ENCODE results near the gene USHBP1. TPM values are rescaled to one million over a fixed set of nuclear protein-coding genes. Genes with fewer than 3 reads are reported as not detected.

Gene USHBP1
- total and polyA plus RNA-seq, 2 of the 13 experiments (the other 11 are each of a cell fraction or from before 2014, with no cell fraction given), result 0.15 to 1.5 TPM

DNA sequence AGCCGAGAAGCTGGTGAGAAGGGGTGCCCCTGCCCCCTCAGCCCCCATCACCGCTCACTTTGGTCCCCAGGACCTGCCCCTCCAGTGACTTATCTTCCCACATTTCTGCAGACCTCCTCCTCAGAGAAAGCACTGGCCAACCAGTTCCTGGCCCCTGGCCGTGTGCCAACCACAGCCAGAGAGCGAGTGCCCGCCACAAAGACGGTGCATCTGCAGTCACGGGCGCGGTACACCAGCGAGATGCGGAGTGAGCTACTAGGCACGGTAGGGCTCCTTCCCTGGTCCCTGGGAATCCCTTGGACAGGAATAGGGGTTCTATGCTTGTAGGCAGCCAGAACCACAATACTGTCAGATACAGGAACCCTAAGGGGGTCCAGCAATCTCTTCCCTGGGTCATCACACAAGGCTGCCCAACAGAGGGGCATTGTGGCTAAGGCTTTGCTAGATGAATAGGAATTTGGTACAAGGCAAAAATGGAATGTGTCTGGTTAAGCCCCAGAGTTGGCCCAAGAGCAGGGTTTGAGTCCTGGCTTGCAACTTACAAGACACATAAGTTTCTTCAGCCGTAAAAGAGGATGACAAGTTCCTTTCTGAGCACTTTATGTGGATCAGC, 48.4 kb downstream of the USHBP1 start:
- Histone ChIP-seq H3K9ac (ENCODE audit: insufficient read depth, low read depth, low read length) (peak overlapping the region; percentile 99), H3K4me3 (replicated peaks in 1 of 3; ENCODE audit: insufficient read depth in 1 of 3, low read depth in 2 of 3, low read length in 3 of 3) (peak overlapping the region; percentile 63 to 94 (median 81); a peak in 4 of 6 replicates), H3K4me1 (ENCODE audit: insufficient read depth, low read length) (peaks cover 43% of the 10 kb centered on the region), H3K9me3 (ENCODE audit: low read length) (no peaks in the 10 kb centered on the region), H4K20me1 (ENCODE audit: insufficient read depth, low read length) (no peaks in the 10 kb centered on the region), H2AFZ (ENCODE audit: low read length) (no peak overlapping the region), H3K4me2 (ENCODE audit: low read depth, low read length) (peak overlapping the region; percentile 77), H3K27me3 (ENCODE audit: control insufficient read depth in 1 of 2, insufficient read depth in 2 of 2, low read length in 2 of 2) (no peaks in the 10 kb centered on the region; a peak in 1 of 5 replicates), H3K79me2 (ENCODE audit: insufficient read depth, low read length) (no peaks in the 10 kb centered on the region), H3K36me3 (replicated peaks in 1 of 2; ENCODE audit: control insufficient read depth in 1 of 2, insufficient read depth in 2 of 2, low read length in 2 of 2) (peaks cover 0 to 6% of the 10 kb centered on the region in 2 experiments; a peak in 2 of 5 replicates), H3K27ac (ENCODE audit: extremely low read length, insufficient read depth, low read length) (peak overlapping the region; percentile 97)
- ChIA-PET POLR2A (interaction anchor here (0.6 to 4.2 kb wide), 23 partner anchors 10 to 142 kb away, joined by 3 to 120 read pairs (median 8); partner anchors contain the start of genes ABHD8, BABAM1, DDA1 and HAUS8), CTCF (ENCODE audit: low intra/inter-chr PET ratio, low total read pairs) (no interaction called here)
- TF ChIP-seq MED13 (CRISPR knock-in tag; IDR thresholded peaks at IDR 0.05) (0 out of 2 replicates have a peak, but pooled peaks have one; percentile 24), CBX2 (IDR thresholded peaks at IDR 0.05; ENCODE audit: low read depth, low read length) (no peak), CBX2 (CRISPR knock-in tag; IDR thresholded peaks at IDR 0.05; ENCODE audit: low read depth) (no peak)
- BruUV-seq (replicated peaks), result TSS peak; percentile 62
- ATAC-seq, result no peak
- 96% methylated on average over 11 of the region's 13 CpGs for WGBS (ENCODE audit: low lambda C conversion rate)
- in situ Hi-C loops (cut with HindIII; ENCODE audit: extremely low pct_ligation_motif_present, low pct_unique_long_range_greater_than_20kb), result no loop called here
- intact Hi-C loops (cut with micrococcal nuclease; ENCODE audit: unreplicated experiment), result no loop called here
- DNase-seq (ENCODE audit: low spot score), result no peak
- no peak for FAIRE-seq

- Histone ChIP-seq H3K4me2 (ENCODE audit: low read depth, low read length) (peak within 1 kb of the TSS; percentile 95), H4K20me1 (ENCODE audit: insufficient read depth, low read length) (no peaks in the 10 kb centered on the region), H3K27me3 (ENCODE audit: control insufficient read depth in 1 of 2, insufficient read depth in 2 of 2, low read length in 2 of 2) (no peaks in the 10 kb centered on the region; a peak in 1 of 5 replicates), H2AFZ (ENCODE audit: low read length) (no peak within 1 kb of the TSS), H3K4me1 (ENCODE audit: insufficient read depth, low read length) (peaks cover 36% of the 10 kb centered on the region), H3K4me3 (replicated peaks in 1 of 3; ENCODE audit: insufficient read depth in 1 of 3, low read depth in 2 of 3, low read length in 3 of 3) (peak within 1 kb of the TSS; percentile 63 to 94 (median 81)), H3K79me2 (ENCODE audit: insufficient read depth, low read length) (no peaks in the 10 kb centered on the region), H3K9me3 (ENCODE audit: low read length) (no peaks in the 10 kb centered on the region), H3K36me3 (replicated peaks in 1 of 2; ENCODE audit: control insufficient read depth in 1 of 2, insufficient read depth in 2 of 2, low read length in 2 of 2) (peaks cover 0 to 9% of the 10 kb centered on the region in 2 experiments; a peak in 2 of 5 replicates), H3K27ac (ENCODE audit: extremely low read length, insufficient read depth, low read length) (peak within 1 kb of the TSS; percentile 97), H3K9ac (ENCODE audit: insufficient read depth, low read depth, low read length) (peak within 1 kb of the TSS; percentile 99)
- DNase-seq (ENCODE audit: low spot score) (peak; percentile 86), FAIRE-seq (peak; percentile 71), ATAC-seq (peak; percentile 93)
- intact Hi-C loops (cut with micrococcal nuclease; ENCODE audit: unreplicated experiment) (loop anchor here (1.0 kb wide), 1 partner anchor 88 kb away; the partner anchor contains the start of gene ABHD8), in situ Hi-C loops (cut with HindIII; ENCODE audit: extremely low pct_ligation_motif_present, low pct_unique_long_range_greater_than_20kb) (no loop called here)
- POLR2A ChIA-PET, result interaction anchor here (0.6 to 4.2 kb wide), 31 partner anchors 8 to 644 kb away, joined by 3 to 120 read pairs (median 6); partner anchors contain the start of genes ABHD8, ANO8, BABAM1 and DDA1
- WGBS (ENCODE audit: low lambda C conversion rate), result 3% methylated on average over 36 of the region's 56 CpGs
- BruUV-seq (replicated peaks), result TSS peak; percentile 90
- CTCF ChIA-PET (ENCODE audit: low intra/inter-chr PET ratio, low total read pairs), result no interaction called here
- no peak for TF ChIP-seq NCOR1 (IDR thresholded peaks at IDR 0.05; ENCODE audit: borderline replicate concordance, low read length)
- TF ChIP-seq ZNF275 (CRISPR knock-in tag; IDR thresholded peaks at IDR 0.05; ENCODE audit: borderline replicate concordance), result peak; percentile 41; the same call in 1 of the 2 replicates
- TF ChIP-seq ZSCAN22 (CRISPR knock-in tag; IDR thresholded peaks at IDR 0.05), result no peak
- no peak for TF ChIP-seq SKIL (CRISPR knock-in tag; IDR thresholded peaks at IDR 0.05; ENCODE audit: borderline replicate concordance)
- TF ChIP-seq ZBTB7B (CRISPR knock-in tag; IDR thresholded peaks at IDR 0.05), result peak; percentile 31; the same call in 1 of the 2 replicates
- TF ChIP-seq ZIK1 (CRISPR knock-in tag; IDR thresholded peaks at IDR 0.05; ENCODE audit: borderline replicate concordance, low read depth), result no peak
Measured at GRCh38 chr19:17215127-17215971, 49.2 kb downstream of the USHBP1 start, which contains the start of gene USE1. Gene USE1, plus strand, starts transcription at chr19:17215357. Its CDS starts 49 bp downstream, at chr19:17215406.

Data from HepG2 (cell line).